Caco-2 (cell line): Measurements from ENCODE around the gene IL1RAPL1. TPM values are rescaled to one million over a fixed set of nuclear protein-coding genes. Genes with fewer than 3 reads are reported as not detected.

Experiments used
- BruUV-seq: library from RNA; stranded (reverse); fragments of 400-500 nt; replicated peaks from 2 replicates; lab custom pipeline; 2021; lab: Mats Ljungman, UMichigan
- CTCF ChIA-PET: fragments of 300-600 bp; sonication (Branson Sonifier 250); formaldehyde crosslinking; loops from one replicate; lab custom pipeline; 2022; ENCODE audit warnings: antibody characterized with exemption; lab: Charles Lee
- POLR2A ChIA-PET: fragments of 300-600 bp; sonication (Branson Sonifier 250); formaldehyde crosslinking; loops from one replicate; lab custom pipeline; 2022; ENCODE audit warnings: antibody characterized with exemption; lab: Charles Lee
- DNase-seq, 2 experiments: peaks; one replicate each; pipeline versions ENCODE4 v3.0.0 to v3.0.0-alpha.2; 2020 to 2022
- H3K27me3 ChIP-seq: replicated peaks from 2 replicates; pipeline ENCODE4 v1.6.0; 2011; ENCODE audit warnings: low read length; ENCODE audit not compliant: control insufficient read depth, insufficient read depth
- H3K36me3 ChIP-seq: 2 replicates; pipeline ENCODE4 v1.5.1; 2011; ENCODE audit warnings: low read length; ENCODE audit not compliant: control insufficient read depth, insufficient read depth
- H3K4me1 ChIP-seq: fragments of 250-450 bp; sonication (Bioruptor Pico); 2 replicates; pipeline ENCODE4 v1.5.1; 2020; ENCODE audit warnings: mild to moderate bottlenecking
- H3K4me3 ChIP-seq: 2 replicates; pipeline ENCODE4 v1.5.1; 2011; ENCODE audit warnings: low read depth, mild to moderate bottlenecking, control low read depth, low read length
- H3K9me3 ChIP-seq: fragments of 250-450 bp; sonication (Bioruptor Pico); 2 replicates; pipeline ENCODE4 v1.5.1; 2020; ENCODE audit warnings: mild to moderate bottlenecking, moderate library complexity
- H3K27ac Mint-ChIP-seq: one replicate; pipeline ENCODE4 v1.8.0; 2022; ENCODE audit warnings: mixed read lengths; ENCODE audit not compliant: unreplicated experiment
- H3K27me3 Mint-ChIP-seq: one replicate; pipeline ENCODE4 v1.8.0; 2022; ENCODE audit warnings: mixed read lengths; ENCODE audit not compliant: insufficient read depth, unreplicated experiment
- H3K36me3 Mint-ChIP-seq: one replicate; pipeline ENCODE4 v1.8.0; 2022; ENCODE audit warnings: mild to moderate bottlenecking, mixed read lengths; ENCODE audit not compliant: insufficient read depth, unreplicated experiment
- H3K4me1 Mint-ChIP-seq: one replicate; pipeline ENCODE4 v1.8.0; 2022; ENCODE audit warnings: low read depth, mixed read lengths; ENCODE audit not compliant: unreplicated experiment
- H3K4me3 Mint-ChIP-seq: one replicate; pipeline ENCODE4 v1.8.0; 2022; ENCODE audit warnings: mild to moderate bottlenecking, moderate library complexity, mixed read lengths; ENCODE audit not compliant: unreplicated experiment
- H3K9me3 Mint-ChIP-seq: one replicate; pipeline ENCODE4 v1.8.0; 2022; ENCODE audit warnings: mixed read lengths; ENCODE audit not compliant: unreplicated experiment
- intact Hi-C: fragments of 100-400 bp; cut with micrococcal nuclease; formaldehyde crosslinking; loops from one replicate; pipeline ENCODE4 v1.10.0; 2022; ENCODE audit not compliant: unreplicated experiment
- total RNA-seq: library from RNA; stranded (reverse); gene quantifications from 2 replicates; pipeline ENCODE4 v1.2.3, GENCODE V29; 2022
- TF ChIP-seq, protein P1 (sequence below), 2 experiments: fragments of 200-600 bp in 1 of 2; IDR thresholded peaks; 1 replicate in 1 of 2; 2 replicates in 1 of 2; pipeline versions ENCODE4 v1.5.1 to v1.8.0; 2011 to 2022; ENCODE audit warnings: antibody characterized with exemption in 1 of 2, control low read depth in 1 of 2, inconsistent platforms in 1 of 2, low read depth in 1 of 2, low read length in 1 of 2, mild to moderate bottlenecking in 1 of 2, moderate library complexity in 1 of 2; ENCODE audit not compliant: insufficient read depth in 1 of 2, severe bottlenecking in 1 of 2, unreplicated experiment in 1 of 2

Gene IL1RAPL1
- total RNA-seq, 1 experiment from 2014 or later = not detected

DNA sequence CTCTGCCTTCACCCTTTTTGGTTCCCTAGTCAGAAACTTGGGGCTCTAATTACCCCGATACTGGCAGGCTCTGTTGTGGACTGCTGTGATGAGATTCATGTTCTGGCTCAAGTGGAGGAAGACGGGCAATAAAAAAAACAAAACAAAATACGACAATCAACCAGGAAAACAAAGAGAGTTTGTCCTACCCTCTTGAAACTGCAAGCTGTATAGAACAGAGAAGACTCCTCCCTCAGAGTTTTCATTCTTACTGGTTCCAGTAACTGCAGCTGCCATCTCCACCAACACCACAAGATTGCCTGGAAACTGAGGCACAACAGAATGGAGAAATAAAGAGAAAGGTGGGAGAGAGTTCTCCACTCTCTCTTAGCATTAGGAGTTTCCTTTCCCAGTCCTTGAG lies 11.1 kb upstream of the IL1RAPL1 start:
- Mint-ChIP-seq H3K36me3 (no peaks in the 10 kb centered on the region), H3K27me3 (no peaks in the 10 kb centered on the region), H3K9me3 (no peaks in the 10 kb centered on the region), H3K4me1 (no peaks in the 10 kb centered on the region), H3K4me3 (no peak overlapping the region), H3K27ac (no peak overlapping the region)
- no TSS peak for BruUV-seq
- ChIA-PET CTCF (no interaction called here), POLR2A (no interaction called here)
- no peak for DNase-seq
- Histone ChIP-seq H3K36me3 (no peaks in the 10 kb centered on the region), H3K4me1 (no peaks in the 10 kb centered on the region), H3K4me3 (no peak overlapping the region), H3K9me3 (no peaks in the 10 kb centered on the region), H3K27me3 (no peaks in the 10 kb centered on the region)
- TF ChIP-seq, protein P1, sequence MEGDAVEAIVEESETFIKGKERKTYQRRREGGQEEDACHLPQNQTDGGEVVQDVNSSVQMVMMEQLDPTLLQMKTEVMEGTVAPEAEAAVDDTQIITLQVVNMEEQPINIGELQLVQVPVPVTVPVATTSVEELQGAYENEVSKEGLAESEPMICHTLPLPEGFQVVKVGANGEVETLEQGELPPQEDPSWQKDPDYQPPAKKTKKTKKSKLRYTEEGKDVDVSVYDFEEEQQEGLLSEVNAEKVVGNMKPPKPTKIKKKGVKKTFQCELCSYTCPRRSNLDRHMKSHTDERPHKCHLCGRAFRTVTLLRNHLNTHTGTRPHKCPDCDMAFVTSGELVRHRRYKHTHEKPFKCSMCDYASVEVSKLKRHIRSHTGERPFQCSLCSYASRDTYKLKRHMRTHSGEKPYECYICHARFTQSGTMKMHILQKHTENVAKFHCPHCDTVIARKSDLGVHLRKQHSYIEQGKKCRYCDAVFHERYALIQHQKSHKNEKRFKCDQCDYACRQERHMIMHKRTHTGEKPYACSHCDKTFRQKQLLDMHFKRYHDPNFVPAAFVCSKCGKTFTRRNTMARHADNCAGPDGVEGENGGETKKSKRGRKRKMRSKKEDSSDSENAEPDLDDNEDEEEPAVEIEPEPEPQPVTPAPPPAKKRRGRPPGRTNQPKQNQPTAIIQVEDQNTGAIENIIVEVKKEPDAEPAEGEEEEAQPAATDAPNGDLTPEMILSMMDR (IDR thresholded peaks at IDR 0.05; ENCODE audit: insufficient read depth in 1 of 2, low read depth in 1 of 2, low read length in 1 of 2, severe bottlenecking in 1 of 2, unreplicated experiment in 1 of 2) = no peak
- intact Hi-C loops = no loop called here

DNA sequence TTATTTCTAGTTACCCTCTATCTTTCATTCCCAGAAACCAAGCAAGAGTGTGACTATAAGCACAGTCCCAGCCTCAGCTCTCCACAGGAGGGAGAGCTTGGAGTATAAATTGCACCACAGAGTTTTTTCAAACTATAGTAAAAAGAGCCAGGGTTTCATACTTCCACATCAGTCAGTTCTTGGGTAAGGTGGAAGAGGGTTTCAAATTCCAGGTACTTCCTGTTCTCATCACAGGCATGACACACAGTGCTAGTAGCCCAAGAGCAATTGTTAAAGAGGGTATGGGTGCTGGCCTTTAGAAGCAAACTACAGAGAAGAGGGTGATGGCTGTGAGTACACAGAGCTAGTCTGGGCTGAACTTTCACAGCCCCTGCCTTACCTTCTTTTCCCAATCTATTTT lies 5.7 kb upstream of the IL1RAPL1 start:
- H3K36me3 Mint-ChIP-seq = no peaks in the 10 kb centered on the region
- H3K4me1 Mint-ChIP-seq = no peaks in the 10 kb centered on the region
- Histone ChIP-seq H3K4me1 (no peaks in the 10 kb centered on the region), H3K4me3 (no peak overlapping the region), H3K36me3 (no peaks in the 10 kb centered on the region), H3K9me3 (no peaks in the 10 kb centered on the region), H3K27me3 (no peaks in the 10 kb centered on the region)
- H3K27ac Mint-ChIP-seq = no peak overlapping the region
- H3K9me3 Mint-ChIP-seq = no peaks in the 10 kb centered on the region
- TF ChIP-seq, protein P1 (IDR thresholded peaks at IDR 0.05; ENCODE audit: insufficient read depth in 1 of 2, low read depth in 1 of 2, low read length in 1 of 2, severe bottlenecking in 1 of 2, unreplicated experiment in 1 of 2) = no peak
- no TSS peak for BruUV-seq
- ChIA-PET CTCF (no interaction called here), POLR2A (no interaction called here)
- DNase-seq = no peak
- H3K27me3 Mint-ChIP-seq = no peaks in the 10 kb centered on the region
- no peak overlapping the region for H3K4me3 Mint-ChIP-seq
- intact Hi-C loops = no loop called here

DNA sequence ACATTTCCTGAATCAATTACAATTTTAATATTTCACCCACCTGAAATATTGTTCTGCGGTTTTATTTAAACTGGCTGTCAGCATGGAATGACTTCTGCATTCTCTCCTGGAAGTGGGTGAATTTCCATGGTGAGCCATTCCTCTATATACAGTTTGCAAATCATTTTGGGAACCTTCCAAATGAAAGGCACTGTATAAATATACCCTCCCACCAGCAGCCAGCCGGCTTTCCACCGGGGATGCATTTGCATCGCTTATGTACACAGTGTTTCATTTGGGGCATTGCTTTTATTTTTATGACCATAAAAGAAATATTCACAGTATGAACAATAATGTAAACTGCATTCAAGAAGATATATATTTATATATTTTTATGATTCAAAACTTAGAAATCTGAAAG lies 4.7 kb upstream of the IL1RAPL1 start:
- no peaks in the 10 kb centered on the region for H3K36me3 Mint-ChIP-seq
- H3K4me1 Mint-ChIP-seq = no peaks in the 10 kb centered on the region
- no peaks in the 10 kb centered on the region for H3K36me3 ChIP-seq
- POLR2A ChIA-PET = no interaction called here
- H3K9me3 ChIP-seq = no peaks in the 10 kb centered on the region
- H3K4me3 ChIP-seq = no peak overlapping the region
- no peak for DNase-seq
- H3K27ac Mint-ChIP-seq = no peak overlapping the region
- H3K4me3 Mint-ChIP-seq = no peak overlapping the region
- no peaks in the 10 kb centered on the region for H3K9me3 Mint-ChIP-seq
- intact Hi-C loops = no loop called here
- BruUV-seq = no TSS peak
- TF ChIP-seq, protein P1 (IDR thresholded peaks at IDR 0.05; ENCODE audit: insufficient read depth in 1 of 2, low read depth in 1 of 2, low read length in 1 of 2, severe bottlenecking in 1 of 2, unreplicated experiment in 1 of 2) = no peak
- no peaks in the 10 kb centered on the region for H3K4me1 ChIP-seq
- no peaks in the 10 kb centered on the region for H3K27me3 ChIP-seq
- H3K27me3 Mint-ChIP-seq = no peaks in the 10 kb centered on the region
- CTCF ChIA-PET = no interaction called here
